ENCODE results near the gene CCDC27. TPM values are rescaled to one million over a fixed set of nuclear protein-coding genes. Genes with fewer than 3 reads are reported as not detected.

The CCDC27 gene
- total and polyA plus RNA-seq, 2 of the 8 experiments (the other 6 are each of a cell fraction or from before 2014, with no cell fraction given): 0.15 TPM; not detected in 1

- no peak for TF ChIP-seq CHD7 (IDR thresholded peaks at IDR 0.05; ENCODE audit: insufficient replicate concordance, low read length)
- TF ChIP-seq USF2 (IDR thresholded peaks at IDR 0.05; ENCODE audit: low read length): no peak
- no peak for TF ChIP-seq SRF (IDR thresholded peaks at IDR 0.05; ENCODE audit: low read depth, low read length)
- no peak for TF ChIP-seq BRCA1 (IDR thresholded peaks at IDR 0.05; ENCODE audit: low read depth, low read length)
- TF ChIP-seq TAF1 (IDR thresholded peaks at IDR 0.05; ENCODE audit: low read depth, low read length): no peak
- no peak for TF ChIP-seq TEAD4 (IDR thresholded peaks at IDR 0.05; ENCODE audit: low read depth, low read length)
- TF ChIP-seq KDM5A (IDR thresholded peaks at IDR 0.05; ENCODE audit: low read length): no peak
- TF ChIP-seq CEBPB (IDR thresholded peaks at IDR 0.05; ENCODE audit: low read depth, low read length): no peak
- TF ChIP-seq SIN3A (conservative IDR thresholded peaks at IDR 0.05 in 1 of 2, IDR thresholded peaks at IDR 0.05 in 1 of 2; ENCODE audit: low read depth in 1 of 2, low read length in 2 of 2): no peak
- TF ChIP-seq BCL11A (IDR thresholded peaks at IDR 0.05; ENCODE audit: low read depth in 2 of 2, low read length in 2 of 2): no peak
These were observed 42.0 kb upstream of the CCDC27 start (continued) for GRCh38 chr1:3710251-3710650.

All from H1 (cell line).